Upper lobe of left lung (tissue), 4 donors: ENCODE data around the gene CALM3.

ENCODE experiments used
- CTCF ChIP-seq, 6 experiments: fragments of 450-650 bp in 4 of 6; fragments of 200-600 bp in 2 of 6; sonication (generic) in 2 of 6; IDR thresholded peaks; one replicate each; pipeline ENCODE4 v1.5.1; 2016 to 2019; ENCODE audit warnings: antibody characterized with exemption in 6 of 6
- POLR2A ChIP-seq, 4 donors: fragments of 450-650 bp; IDR thresholded peaks; one replicate each; pipeline ENCODE4 v1.5.1; 2016 to 2017; ENCODE audit warnings: antibody characterized with exemption in 4 of 4, mild to moderate bottlenecking in 2 of 4

- TF ChIP-seq POLR2A (IDR thresholded peaks at IDR 0.05): no peak
- no peak for TF ChIP-seq CTCF (IDR thresholded peaks at IDR 0.05)
These were observed 10.0 kb downstream of the CALM3 start for GRCh38 chr19:46610851-46611770.
